Keratinocyte (primary cell): Measurements from ENCODE around the gene MRPL49.

Source experiments
- CTCF ChIP-seq, 3 experiments: IDR thresholded peaks in 1 of 3; conservative IDR thresholded peaks in 1 of 3; optimal IDR thresholded peaks in 1 of 3; 2 replicates in 2 of 3; 3 replicates in 1 of 3; pipeline versions ENCODE3 to v1.5.1; 2011; ENCODE audit warnings: low read length in 3 of 3, mild to moderate bottlenecking in 3 of 3, moderate library complexity in 2 of 3, control low read depth in 1 of 3, inconsistent platforms in 1 of 3; ENCODE audit not compliant: insufficient read depth in 2 of 3; ENCODE audit errors: extremely low read depth in 1 of 3
- EZH2 ChIP-seq: IDR thresholded peaks from one replicate; pipeline ENCODE4 v1.6.1; 2012; ENCODE audit warnings: inconsistent platforms, mild to moderate bottlenecking, low read length, moderate library complexity

DNA sequence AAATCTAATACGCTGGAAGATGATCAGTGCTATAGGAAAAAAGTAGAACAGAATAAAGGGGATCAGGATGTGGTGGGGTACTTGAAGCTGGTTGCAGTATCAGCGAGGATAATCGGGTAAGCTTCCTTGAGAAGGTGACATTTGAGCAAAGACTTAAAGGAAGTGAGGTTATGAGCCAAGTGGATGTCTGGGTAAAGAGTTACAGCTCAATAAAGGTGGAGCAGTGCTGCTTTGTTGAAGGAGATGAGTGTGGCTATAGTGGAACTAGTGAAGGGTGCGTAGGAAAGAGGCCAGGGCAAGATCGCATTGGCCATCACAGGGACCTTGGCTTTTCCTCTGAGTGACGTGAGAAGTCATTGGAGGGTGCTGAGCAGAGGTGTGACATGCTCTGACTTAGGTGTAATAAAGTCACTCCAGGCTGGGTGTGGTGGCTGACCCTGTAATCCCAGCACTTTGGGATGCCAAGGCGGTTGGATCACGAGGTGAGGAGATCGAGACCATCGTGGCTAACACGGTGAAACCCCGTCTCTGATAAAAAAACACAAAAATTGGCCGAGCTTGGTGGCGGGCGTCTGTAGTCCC is 14.5 kb downstream of the MRPL49 start:
- TF ChIP-seq CTCF (optimal IDR thresholded peaks at IDR 0.05 in 1 of 3, IDR thresholded peaks at IDR 0.05 in 1 of 3, conservative IDR thresholded peaks at IDR 0.05 in 1 of 3; ENCODE audit: extremely low read depth in 1 of 3, insufficient read depth in 2 of 3, low read length in 3 of 3) (no peak), EZH2 (no peak)
